DOHH2 (cell line): Measurements from ENCODE around the gene SMPD3.

ENCODE experiments used
- H3F3A ChIP-seq: fragments of 200-600 bp; sonication (generic), shearing (Covaris generic); 2 replicates; pipeline ENCODE4 v1.6.0; 2016; ENCODE audit warnings: antibody characterized with exemption, mild to moderate bottlenecking; ENCODE audit not compliant: control insufficient read depth, insufficient read depth
- H3K27ac ChIP-seq: fragments of 200-600 bp; sonication (generic); 2 replicates; pipeline ENCODE4 v1.5.1; 2014; ENCODE audit warnings: low read depth, mild to moderate bottlenecking, low read length, moderate library complexity
- H3K27me3 ChIP-seq: fragments of 200-600 bp; sonication (generic); 2 replicates; pipeline ENCODE4 v1.6.1; 2014; ENCODE audit warnings: mild to moderate bottlenecking, low read length, mixed read lengths; ENCODE audit not compliant: control insufficient read depth
- H3K36me3 ChIP-seq: fragments of 200-600 bp; sonication (generic); 2 replicates; pipeline ENCODE4 v1.6.1; 2014; ENCODE audit warnings: mild to moderate bottlenecking, low read length, moderate library complexity, mixed read lengths; ENCODE audit not compliant: control insufficient read depth
- H3K4me1 ChIP-seq: fragments of 200-600 bp; sonication (generic); 2 replicates; pipeline ENCODE4 v1.6.1; 2014; ENCODE audit warnings: mild to moderate bottlenecking, low read length, mixed read lengths; ENCODE audit not compliant: control insufficient read depth
- H3K4me2 ChIP-seq: fragments of 200-600 bp; sonication (generic); 2 replicates; pipeline ENCODE4 v1.6.0; 2014; ENCODE audit warnings: mild to moderate bottlenecking, low read length, moderate library complexity
- H3K4me3 ChIP-seq: fragments of 200-600 bp; sonication (generic); 2 replicates; pipeline ENCODE4 v1.5.1; 2014; ENCODE audit warnings: mild to moderate bottlenecking, low read length, mixed read lengths
- H3K79me2 ChIP-seq: fragments of 200-600 bp; sonication (generic); 2 replicates; pipeline ENCODE4 v1.6.1; 2014; ENCODE audit warnings: mild to moderate bottlenecking, low read length, mixed read lengths; ENCODE audit not compliant: control insufficient read depth
- H3K9me2 ChIP-seq: fragments of 200-600 bp; sonication (generic); replicated peaks from 2 replicates; pipeline ENCODE4 v1.6.1; 2014; ENCODE audit warnings: mild to moderate bottlenecking, low read length, mixed read lengths; ENCODE audit not compliant: control insufficient read depth
- H3K9me3 ChIP-seq: fragments of 200-600 bp; sonication (generic); 2 replicates; pipeline ENCODE4 v1.6.1; 2014; ENCODE audit warnings: antibody characterized with exemption, low read length, mixed read lengths; ENCODE audit not compliant: control insufficient read depth, insufficient read depth
- H4K20me1 ChIP-seq: fragments of 200-600 bp; sonication (generic); 2 replicates; pipeline ENCODE4 v1.6.0; 2014; ENCODE audit warnings: low read depth, mild to moderate bottlenecking, antibody characterized with exemption, low read length, moderate library complexity; ENCODE audit not compliant: control insufficient read depth, insufficient read depth
- CTCF ChIP-seq: fragments of 200-600 bp; sonication (generic); IDR thresholded peaks from one replicate; pipeline ENCODE4 v1.5.1; 2014; ENCODE audit warnings: antibody characterized with exemption, mild to moderate bottlenecking, low read depth, low read length; ENCODE audit not compliant: poor library complexity, severe bottlenecking
- EZH2phosphoT487 ChIP-seq: fragments of 200-600 bp; sonication (generic); IDR thresholded peaks from 2 replicates; pipeline ENCODE4 v1.6.1; 2017; ENCODE audit warnings: borderline replicate concordance, mild to moderate bottlenecking, antibody characterized with exemption, low read length, moderate library complexity, mixed read lengths

Gene SMPD3

DNA sequence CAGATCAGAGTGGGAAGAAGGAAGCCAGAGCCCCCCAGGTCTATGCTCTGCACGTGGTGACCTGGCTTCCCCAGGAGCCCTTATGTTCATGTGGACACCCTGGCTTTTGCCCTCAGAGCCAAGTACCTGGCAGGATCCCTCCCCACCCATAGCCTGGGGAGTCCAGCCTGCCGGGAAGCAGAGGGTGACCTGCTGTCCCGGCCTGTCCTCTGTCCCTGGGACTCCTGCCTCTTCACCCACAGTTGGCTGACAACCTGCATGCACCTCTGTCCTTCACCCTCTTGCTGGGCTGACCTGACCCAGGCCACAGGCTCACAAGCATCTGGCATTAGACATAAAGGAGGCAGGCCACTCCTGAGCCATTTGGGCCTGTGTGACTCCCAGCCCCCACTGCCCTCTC lies 60.2 kb downstream of the SMPD3 start:
- H3K9me2 ChIP-seq = no peaks in the 10 kb centered on the region
- no peaks in the 10 kb centered on the region for H3K4me1 ChIP-seq
- TF ChIP-seq EZH2phosphoT487 (no peak), CTCF (no peak)
- H4K20me1 ChIP-seq = no peaks in the 10 kb centered on the region
- H3K27ac ChIP-seq = no peak overlapping the region
- H3K27me3 ChIP-seq = peaks cover 3% of the 10 kb centered on the region; the same call in 1 of the 2 replicates
- no peaks in the 10 kb centered on the region for H3K79me2 ChIP-seq
- H3K4me3 ChIP-seq = no peak overlapping the region
- H3K9me3 ChIP-seq = no peaks in the 10 kb centered on the region
- H3K4me2 ChIP-seq = no peak overlapping the region
- H3K36me3 ChIP-seq = no peaks in the 10 kb centered on the region
- no peaks in the 10 kb centered on the region for H3F3A ChIP-seq

DNA sequence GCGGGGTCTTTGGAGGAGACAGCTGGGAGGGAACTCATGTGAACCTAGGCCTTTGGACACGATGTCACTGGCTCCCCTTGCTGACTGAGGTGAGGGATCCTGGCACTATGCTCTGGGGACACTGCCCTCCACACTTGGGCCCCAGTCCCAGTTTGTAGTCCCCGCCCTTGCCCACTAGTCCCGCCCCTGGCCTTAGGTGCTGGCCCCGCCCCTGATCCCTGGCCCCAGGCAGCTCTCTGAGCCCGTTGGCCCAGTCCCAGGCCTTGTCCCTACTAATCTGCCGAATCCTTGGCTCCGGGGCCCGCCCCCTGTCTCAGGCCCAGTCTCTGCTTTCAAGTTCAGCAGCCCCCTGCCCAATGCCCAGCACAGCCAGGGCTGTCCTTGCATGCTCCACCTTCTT lies 61.0 kb downstream of the SMPD3 start:
- Histone ChIP-seq H4K20me1 (no peaks in the 10 kb centered on the region), H3F3A (no peaks in the 10 kb centered on the region), H3K27ac (no peak overlapping the region), H3K4me3 (no peak overlapping the region), H3K36me3 (no peaks in the 10 kb centered on the region), H3K4me1 (no peaks in the 10 kb centered on the region), H3K27me3 (peaks cover 3% of the 10 kb centered on the region; the same call in 1 of the 2 replicates), H3K79me2 (no peaks in the 10 kb centered on the region), H3K4me2 (no peak overlapping the region), H3K9me3 (no peaks in the 10 kb centered on the region), H3K9me2 (no peaks in the 10 kb centered on the region)
- TF ChIP-seq EZH2phosphoT487 = no peak
- no peak for TF ChIP-seq CTCF

DNA sequence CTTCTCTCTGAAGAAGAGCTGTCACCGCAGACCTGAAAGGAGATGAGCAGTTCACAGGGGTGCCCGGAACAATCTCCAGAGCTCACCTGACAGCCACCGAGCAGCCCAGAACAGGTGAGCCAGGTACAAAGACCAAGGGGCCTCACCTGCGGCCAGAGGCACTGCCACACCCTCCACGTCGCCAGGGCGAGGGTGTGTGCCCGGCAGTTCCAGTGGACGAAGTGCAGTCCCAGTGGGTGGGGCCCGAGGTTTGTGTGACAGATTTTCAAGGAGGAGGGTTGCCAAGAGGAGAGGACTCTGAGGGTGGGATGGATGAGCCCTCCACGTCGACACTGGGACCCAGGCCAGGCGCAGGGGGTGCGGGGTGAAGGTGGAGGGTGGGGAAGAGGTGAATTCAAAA lies 61.7 kb downstream of the SMPD3 start:
- Histone ChIP-seq H3K4me1 (no peaks in the 10 kb centered on the region), H3K9me3 (no peaks in the 10 kb centered on the region), H3K27me3 (peaks cover 3% of the 10 kb centered on the region; the same call in 1 of the 2 replicates), H3K4me2 (no peak overlapping the region), H3K27ac (no peak overlapping the region), H4K20me1 (no peaks in the 10 kb centered on the region), H3F3A (no peaks in the 10 kb centered on the region), H3K79me2 (no peaks in the 10 kb centered on the region), H3K9me2 (no peaks in the 10 kb centered on the region), H3K4me3 (no peak overlapping the region), H3K36me3 (no peaks in the 10 kb centered on the region)
- no peak for TF ChIP-seq CTCF
- TF ChIP-seq EZH2phosphoT487 = no peak

DNA sequence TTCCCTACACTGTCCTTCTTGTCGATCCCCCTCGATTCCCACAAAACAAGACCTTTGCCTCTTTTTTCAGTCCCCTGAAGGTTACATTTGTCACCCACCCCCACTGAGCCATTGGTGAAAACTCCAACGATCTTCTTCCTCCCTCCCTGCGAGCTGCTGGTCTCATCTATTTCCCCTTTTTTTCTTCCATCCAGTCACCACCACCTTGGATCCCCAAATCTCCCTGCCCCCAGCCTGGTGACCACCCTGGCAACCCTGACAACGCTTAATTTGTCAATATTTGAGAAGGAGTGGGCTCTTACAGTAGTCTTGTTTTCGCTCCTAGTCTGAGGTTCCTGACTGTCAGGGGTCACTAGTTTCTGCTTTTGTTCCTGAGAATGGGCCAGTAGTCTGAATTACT lies 62.9 kb downstream of the SMPD3 start:
- Histone ChIP-seq H3K4me2 (no peak overlapping the region), H3K79me2 (no peaks in the 10 kb centered on the region)

More for the DNA sequence above, 62.9 kb downstream of the SMPD3 start:
- Histone ChIP-seq H3K36me3 (no peaks in the 10 kb centered on the region), H3K9me2 (no peaks in the 10 kb centered on the region), H3K4me3 (no peak overlapping the region), H3K27ac (no peak overlapping the region), H3K9me3 (no peaks in the 10 kb centered on the region), H3F3A (no peaks in the 10 kb centered on the region), H4K20me1 (no peaks in the 10 kb centered on the region), H3K27me3 (peaks cover 3% of the 10 kb centered on the region; the same call in 1 of the 2 replicates), H3K4me1 (no peaks in the 10 kb centered on the region)
- TF ChIP-seq CTCF (no peak), EZH2phosphoT487 (no peak)
